Medulla oblongata (tissue), 1 donor: ENCODE data around the gene TMEM269.
"Not testable (repeated sequence)": the region's sequence is repeated elsewhere in the genome, so short reads cannot be mapped to it uniquely, and the experiment has no call there.

Experiments
- DNase-seq: peaks from one replicate; pipeline ENCODE4 v3.0.0-alpha.2; 2015; ENCODE audit errors: extremely low spot score

TMEM269 gene

GRCh38 chr1:42748021-42748420 lies 36.8 kb upstream of the TMEM269 start:
- DNase-seq: no peak

GRCh38 chr1:42748461-42749410 lies 36.1 kb upstream of the TMEM269 start:
- DNase-seq: no peak

GRCh38 chr1:42750041-42750440 lies 34.8 kb upstream of the TMEM269 start:
- no peak for DNase-seq

GRCh38 chr1:42751511-42752070 lies 33.2 kb upstream of the TMEM269 start:
- not testable (repeated sequence) for DNase-seq

GRCh38 chr1:42752284-42752683 lies 32.5 kb upstream of the TMEM269 start:
- no peak for DNase-seq

- no peak for DNase-seq
Observed at GRCh38 chr1:42753070-42753469, 31.7 kb upstream of the TMEM269 start.

- DNase-seq: peak; percentile 55
Observed at GRCh38 chr1:42756956-42757891, 27.6 kb upstream of the TMEM269 start.

- DNase-seq: no peak
Observed at GRCh38 chr1:42757892-42758275, 26.9 kb upstream of the TMEM269 start.

- no peak for DNase-seq
Observed at GRCh38 chr1:42758641-42759040, 26.1 kb upstream of the TMEM269 start.

- no peak for DNase-seq
Observed at GRCh38 chr1:42759114-42759513, 25.7 kb upstream of the TMEM269 start.

- DNase-seq: no peak
Observed at GRCh38 chr1:42761567-42761966, 23.2 kb upstream of the TMEM269 start.

- no peak for DNase-seq
Observed at GRCh38 chr1:42762269-42762668, 22.5 kb upstream of the TMEM269 start.

GRCh38 chr1:42765269-42765668 lies 19.5 kb upstream of the TMEM269 start:
- no peak for DNase-seq

- peak; percentile 39 for DNase-seq
Observed at GRCh38 chr1:42765832-42766740, 18.7 kb upstream of the TMEM269 start.

GRCh38 chr1:42766741-42767509 lies 17.9 kb upstream of the TMEM269 start, which contains the start of the genes C1orf50 and P3H1:
C1orf50 (plus strand) TSS chr1:42767249; CDS start chr1:42767312, 63 bp downstream.
P3H1 (minus strand) TSS chr1:42767028; CDS start chr1:42766971, 57 bp downstream.
- DNase-seq: peak; percentile 100

- DNase-seq: no peak
Observed at GRCh38 chr1:42767510-42768000, 17.2 kb upstream of the TMEM269 start.

GRCh38 chr1:42768172-42768571 lies 16.6 kb upstream of the TMEM269 start:
- no peak for DNase-seq

GRCh38 chr1:42769811-42770210 lies 15.0 kb upstream of the TMEM269 start:
- no peak for DNase-seq

GRCh38 chr1:42773420-42773819 lies 11.4 kb upstream of the TMEM269 start:
- DNase-seq: no peak
